ENCODE results near the gene ITSN1.

ITSN1 gene

GRCh38 chr21:33836408-33836807 lies 194.1 kb downstream of the ITSN1 start:
- DNase-seq (ENCODE audit: low read depth in 3 of 3) = no peak

DNA sequence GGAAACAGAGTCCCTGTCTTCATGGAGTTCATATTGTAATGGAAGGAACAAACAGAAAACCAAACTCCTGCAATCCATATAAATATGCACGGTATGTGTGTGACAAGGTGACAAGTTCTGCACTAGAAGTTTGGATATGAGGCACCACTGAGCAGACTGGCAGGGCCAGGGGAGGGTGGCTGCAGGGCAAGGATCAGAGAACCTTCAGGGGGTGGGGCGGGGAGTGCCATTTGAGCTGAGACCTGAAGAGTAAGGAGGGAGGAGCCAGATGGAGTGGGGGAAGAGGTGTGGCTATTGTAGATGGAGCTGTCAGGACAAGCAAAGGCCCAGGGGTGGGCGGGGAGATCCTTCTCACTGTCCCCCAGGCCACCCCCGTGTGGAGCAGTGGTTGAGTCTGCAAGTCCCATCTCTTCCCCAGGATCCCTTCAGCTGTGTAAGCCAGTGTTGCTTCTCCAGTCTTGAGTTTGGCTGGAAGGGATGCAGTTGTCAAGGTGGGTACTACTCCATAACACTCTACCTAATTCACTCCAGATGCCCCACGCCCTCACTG lies 196.9 kb downstream of the ITSN1 start:
- DNase-seq (ENCODE audit: low read depth in 3 of 3) = no peak

DNA sequence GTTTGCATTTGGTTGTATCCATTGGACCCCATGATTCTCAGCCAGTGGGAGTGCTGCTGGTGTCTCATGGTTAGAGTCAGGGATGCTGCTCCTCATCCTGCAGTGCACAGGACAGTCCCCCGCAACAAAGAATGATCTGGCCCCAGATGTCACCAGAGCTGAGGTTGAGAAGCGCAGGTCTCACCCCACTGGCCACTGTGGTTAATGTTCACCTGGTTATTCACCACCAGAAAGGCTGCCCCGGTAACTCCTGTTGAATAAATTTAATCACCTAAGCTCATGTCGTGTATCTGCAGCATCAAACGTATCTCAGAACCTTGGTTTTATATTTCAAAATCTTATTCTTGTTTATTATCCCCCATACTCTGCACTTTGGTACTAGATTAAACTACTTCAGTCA lies 197.5 kb downstream of the ITSN1 start:
- no peak for DNase-seq (ENCODE audit: low read depth in 3 of 3)

DNA sequence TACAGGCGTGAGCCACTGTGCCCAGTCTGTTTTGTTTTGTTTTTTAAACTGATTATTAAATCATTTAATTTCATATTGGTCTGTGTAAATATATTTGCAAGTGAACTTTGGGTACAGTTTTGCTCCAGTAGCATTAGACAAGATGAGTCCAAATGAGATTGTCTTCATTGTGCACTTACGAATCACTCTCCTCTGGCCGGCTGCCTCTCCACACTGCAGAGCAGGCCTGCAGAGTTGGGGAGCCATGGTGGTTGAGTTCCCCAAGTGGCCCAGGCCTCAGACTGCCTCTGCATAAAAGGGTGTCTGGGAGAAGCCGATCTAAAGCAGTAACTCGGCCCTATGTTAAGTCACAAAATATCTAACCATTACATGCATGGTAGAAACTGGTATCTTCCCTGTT lies 198.5 kb downstream of the ITSN1 start:
- DNase-seq (ENCODE audit: low read depth in 3 of 3) = no peak

DNA sequence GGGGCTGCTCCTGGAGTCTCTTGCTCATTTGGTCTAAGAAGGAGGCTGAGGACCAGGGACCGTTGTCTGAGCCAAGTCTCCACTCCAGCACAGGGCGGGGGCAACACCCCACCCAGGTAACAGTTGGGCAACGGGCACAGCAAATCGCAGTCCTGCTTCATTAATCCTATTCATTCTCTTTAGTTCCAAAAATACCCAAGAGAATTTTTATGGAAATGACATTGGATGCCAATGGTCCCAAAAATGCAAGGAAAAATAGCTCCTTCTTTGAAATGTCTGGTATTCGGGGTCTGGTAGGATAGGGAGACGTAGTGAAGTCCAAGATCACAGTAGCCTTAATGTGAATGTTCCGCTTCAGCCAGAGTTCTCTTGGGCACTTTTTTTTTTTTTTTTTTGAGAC lies 199.3 kb downstream of the ITSN1 start:
- DNase-seq (ENCODE audit: low read depth in 3 of 3) = no peak

DNA sequence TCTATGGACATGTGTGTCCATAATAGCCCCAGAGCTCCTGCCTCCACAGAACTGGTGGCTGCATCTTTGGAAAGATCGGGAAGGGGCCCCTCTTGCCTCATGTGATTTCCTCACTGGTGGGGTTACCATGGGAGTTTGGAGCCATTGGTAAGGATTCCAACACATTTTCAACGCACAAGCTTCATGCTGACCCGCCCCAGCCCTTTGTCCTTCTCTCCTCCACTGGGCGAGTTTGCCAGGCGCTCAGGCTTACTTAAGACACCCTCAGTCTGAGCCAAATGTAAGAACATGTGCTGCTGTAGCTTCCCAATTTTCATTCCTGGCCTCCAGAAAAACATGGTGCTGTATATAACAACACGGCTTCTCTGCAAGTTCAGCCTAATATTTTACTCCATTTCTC lies 200.9 kb downstream of the ITSN1 start:
- no peak for DNase-seq (ENCODE audit: low read depth in 3 of 3)

DNA sequence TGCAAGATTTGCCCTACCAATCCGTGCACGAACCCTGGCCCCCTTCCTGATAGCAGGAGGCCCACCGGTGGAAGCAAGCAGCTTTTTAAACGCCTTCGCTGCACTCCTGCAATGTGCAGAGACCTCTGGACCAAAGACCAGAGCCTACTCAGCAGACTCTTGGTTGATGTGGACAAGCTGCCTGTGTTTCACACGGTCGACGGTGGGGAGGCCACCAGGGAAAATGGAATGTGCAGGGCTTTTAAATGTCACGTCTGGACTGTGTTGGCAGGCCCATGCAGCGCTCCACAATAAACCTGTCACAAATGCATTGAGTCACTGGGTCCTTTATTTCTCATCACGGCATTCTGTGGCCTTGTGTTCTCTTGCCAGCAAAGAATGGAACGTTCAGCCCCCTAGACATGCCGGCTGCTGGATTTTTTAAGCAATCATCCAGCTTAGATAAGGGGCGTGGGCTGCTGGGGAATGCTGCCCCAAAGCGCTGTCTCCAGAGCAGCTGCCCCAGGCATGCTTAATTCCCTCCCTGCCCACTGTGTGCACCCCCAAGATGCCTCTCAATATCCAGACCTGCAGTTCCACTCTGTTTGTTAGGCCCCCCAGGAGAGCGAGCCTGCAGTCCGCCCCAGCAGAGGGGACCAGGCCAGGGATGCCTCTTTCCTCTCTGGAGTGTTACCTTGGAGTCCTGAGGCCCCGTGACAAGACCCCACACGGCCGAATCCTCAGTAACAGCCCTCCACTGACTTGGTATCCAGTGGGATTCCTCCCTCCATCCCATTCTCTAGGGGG lies 202.0 kb downstream of the ITSN1 start:
- DNase-seq (ENCODE audit: low read depth in 3 of 3) = no peak

GRCh38 chr21:33844890-33845205 lies 202.5 kb downstream of the ITSN1 start:
- DNase-seq (ENCODE audit: low read depth in 3 of 3) = no peak

DNA sequence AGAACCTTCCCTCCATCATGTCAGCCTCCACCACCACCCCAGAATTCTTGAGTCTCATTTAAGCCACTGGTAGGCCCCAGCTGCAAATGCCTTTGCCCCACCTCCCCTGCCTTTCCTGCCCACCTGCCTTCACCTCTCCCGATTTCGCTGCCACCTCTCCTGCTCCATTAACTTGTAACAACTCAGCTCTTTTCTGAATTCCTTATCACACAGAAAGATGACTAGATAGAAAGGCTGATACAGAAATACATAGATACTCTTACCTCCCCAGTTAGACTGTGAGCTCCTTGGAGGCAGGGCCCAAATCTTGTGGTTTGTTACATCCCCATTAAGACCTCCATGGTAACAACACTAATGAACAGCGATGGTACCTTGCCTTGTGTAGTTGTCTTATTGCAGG lies 203.8 kb downstream of the ITSN1 start:
- DNase-seq (ENCODE audit: low read depth in 3 of 3) = no peak

DNA sequence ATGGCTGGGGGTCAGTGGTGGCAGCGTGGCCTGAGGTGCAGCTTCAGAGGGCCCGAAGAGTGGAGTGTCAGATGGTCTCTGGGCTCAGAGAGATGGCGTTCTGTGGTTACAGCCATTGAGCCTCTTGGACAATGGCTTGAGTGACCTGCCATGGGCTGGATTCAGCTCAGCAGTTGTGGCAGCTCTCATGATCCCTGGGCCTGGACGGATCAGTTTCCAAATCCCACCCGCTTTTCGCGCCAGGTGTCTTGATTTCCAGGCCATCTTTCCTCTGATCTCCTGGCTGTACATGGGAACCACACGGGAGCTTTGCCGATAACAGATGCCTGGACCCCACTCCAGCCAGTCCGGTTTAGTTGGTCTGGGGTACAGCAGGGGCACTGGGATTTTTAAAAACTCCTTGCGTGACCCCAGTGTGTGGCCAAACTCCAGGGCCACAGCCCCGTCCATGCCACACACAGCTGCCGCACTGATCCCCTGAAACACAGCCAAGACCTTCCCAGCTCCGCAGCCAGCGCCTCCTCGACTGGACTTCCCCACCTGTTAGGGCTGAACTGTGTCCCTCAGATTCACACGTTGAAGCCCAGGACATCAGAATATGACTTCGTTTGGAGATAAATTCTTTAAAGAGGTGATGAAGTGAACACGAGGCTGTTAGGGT lies 205.4 kb downstream of the ITSN1 start:
- DNase-seq (ENCODE audit: low read depth in 3 of 3) = no peak

- no peak for DNase-seq (ENCODE audit: low read depth in 3 of 3)
Observed at GRCh38 chr21:33848249-33848953, 206.1 kb downstream of the ITSN1 start.

DNA sequence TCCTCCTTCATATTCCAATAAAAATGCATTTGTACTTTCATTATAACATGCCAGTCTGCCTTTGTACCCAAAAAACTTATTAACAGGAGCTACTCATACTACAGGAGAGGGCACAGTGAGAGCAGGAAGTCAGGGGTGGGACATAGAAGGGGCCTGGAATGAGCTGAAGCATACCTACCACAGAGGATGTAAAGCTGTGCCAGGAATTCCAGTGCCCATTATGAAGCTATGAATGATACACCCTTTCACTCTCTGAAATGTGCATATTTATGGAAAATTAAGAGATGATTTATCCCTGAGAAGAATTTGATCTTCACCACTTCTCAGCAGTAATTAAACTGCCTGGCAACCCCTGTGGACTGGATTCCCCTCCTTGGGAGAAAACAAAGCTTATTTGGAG lies 207.5 kb downstream of the ITSN1 start:
- DNase-seq (ENCODE audit: low read depth in 3 of 3) = no peak

- no peak for DNase-seq (ENCODE audit: low read depth in 3 of 3)
Observed at GRCh38 chr21:33850401-33850800, 208.1 kb downstream of the ITSN1 start.

DNA sequence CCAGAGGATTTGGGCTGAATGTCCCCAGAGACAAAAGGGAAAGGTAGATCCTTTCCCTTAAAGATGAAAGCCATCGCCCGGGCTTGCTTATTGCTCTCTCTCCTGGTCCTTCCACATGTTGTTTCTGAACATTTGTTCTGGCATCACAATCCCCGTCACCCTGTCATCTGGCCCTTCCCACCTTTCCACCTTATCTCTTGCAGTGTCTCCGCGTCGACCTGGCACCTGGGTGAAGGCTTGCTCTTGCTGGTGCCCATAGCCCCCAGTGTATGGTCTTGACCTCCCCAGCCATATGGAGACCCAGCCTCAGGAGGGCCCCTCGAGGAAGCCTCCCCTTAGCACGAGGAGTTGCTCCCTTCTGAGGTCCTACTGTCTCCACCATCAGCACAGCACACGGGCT lies 208.7 kb downstream of the ITSN1 start:
- DNase-seq (ENCODE audit: low read depth in 3 of 3) = no peak

DNA sequence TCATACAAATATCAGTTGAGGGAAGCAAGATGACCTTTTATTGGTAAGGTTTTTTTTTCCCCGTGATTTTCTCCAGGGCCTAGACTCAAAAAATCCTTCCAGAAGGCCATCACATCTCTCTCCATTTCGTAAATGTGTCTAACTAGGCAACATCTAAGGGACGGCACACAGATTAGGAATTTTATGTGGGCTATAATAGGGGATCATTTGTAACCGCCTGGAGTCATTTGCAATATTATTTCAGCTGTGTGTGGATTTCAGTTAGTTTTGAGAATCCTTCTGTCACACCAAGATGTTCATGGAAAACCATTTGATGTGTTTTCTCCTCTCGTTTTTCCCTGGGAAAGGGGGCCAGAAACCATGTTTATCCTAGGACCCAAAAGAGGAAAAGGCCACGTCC lies 210.2 kb downstream of the ITSN1 start:
- DNase-seq (ENCODE audit: low read depth in 3 of 3) = no peak

DNA sequence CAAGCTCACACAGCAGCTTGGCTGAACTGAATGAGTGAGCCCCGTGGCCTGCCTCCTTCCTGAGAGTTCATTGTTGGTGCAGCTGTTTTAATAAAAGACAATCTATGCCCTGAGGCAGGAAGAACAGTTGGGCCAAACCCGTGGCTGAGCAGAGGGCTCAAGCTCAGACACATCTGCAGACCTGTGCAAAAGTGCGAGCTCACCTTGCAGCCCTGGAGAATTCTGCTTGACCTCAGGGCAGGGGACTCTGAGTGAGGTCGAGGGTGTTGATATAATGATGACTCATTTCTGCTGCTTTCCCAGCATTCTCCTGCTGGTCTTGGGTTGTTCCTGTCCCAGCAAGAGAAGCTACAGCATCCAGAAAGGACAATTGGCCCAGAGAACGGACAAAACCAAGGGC lies 212.3 kb downstream of the ITSN1 start:
- no peak for DNase-seq (ENCODE audit: low read depth in 3 of 3)

GRCh38 chr21:33855190-33855589 lies 212.9 kb downstream of the ITSN1 start:
- DNase-seq (ENCODE audit: low read depth in 3 of 3) = no peak

- DNase-seq (ENCODE audit: low read depth in 3 of 3) = no peak
Observed at GRCh38 chr21:33856893-33857527, 214.7 kb downstream of the ITSN1 start.

DNA sequence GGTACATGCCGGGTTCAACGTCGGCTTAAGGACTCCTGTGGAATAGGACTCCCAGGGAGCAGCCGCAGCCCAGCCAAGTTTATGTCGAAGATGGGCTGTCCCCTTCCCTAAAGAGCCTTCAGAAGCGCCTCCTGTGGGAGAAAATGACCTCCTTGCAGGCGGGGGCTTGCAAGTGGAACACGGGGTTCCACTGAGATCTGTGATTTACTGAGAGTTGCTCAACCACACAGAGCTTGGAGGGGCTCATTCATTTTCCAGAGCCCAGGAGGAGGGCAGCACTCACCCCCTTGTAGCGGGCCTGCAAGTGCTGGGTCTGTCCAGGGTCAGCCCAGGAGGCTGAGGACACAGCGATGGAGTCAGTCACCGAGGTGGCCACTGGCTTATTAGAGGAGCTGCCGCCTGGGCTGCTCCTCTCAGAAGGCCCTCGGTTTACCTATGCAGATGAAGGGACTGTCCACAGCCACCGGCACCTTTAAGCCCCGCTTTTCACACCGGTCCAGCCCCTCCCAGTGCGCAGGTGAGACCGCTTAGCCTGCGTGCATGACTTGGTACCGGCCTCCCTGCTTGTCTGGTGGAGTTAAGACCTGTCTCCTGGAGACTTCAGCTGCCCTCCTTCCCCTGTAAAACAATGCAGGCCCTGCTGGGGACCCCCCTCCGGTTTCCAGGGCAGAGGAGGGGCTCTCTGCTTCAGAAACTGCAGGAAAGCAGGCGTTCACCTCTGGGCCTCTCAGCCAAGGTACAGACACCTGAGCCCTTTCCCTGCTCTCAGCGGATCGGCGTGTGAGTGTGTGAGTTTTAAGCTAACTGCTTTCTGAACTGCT lies 215.8 kb downstream of the ITSN1 start:
- no peak for DNase-seq (ENCODE audit: low read depth in 3 of 3)

GRCh38 chr21:33858667-33859372 lies 216.5 kb downstream of the ITSN1 start:
- no peak for DNase-seq (ENCODE audit: low read depth in 3 of 3)
